MCF 10A (cell line): ENCODE results near the gene ADAMTS16. TPM values are rescaled to one million over a fixed set of nuclear protein-coding genes. Genes with fewer than 3 reads are reported as not detected.
A peak's percentile ranks its signal among the peaks of the same experiment; 100 is the strongest.

Experiments
- BruUV-seq: library from RNA; stranded (reverse); fragments of 400-500 nt; replicated peaks from 2 replicates; lab custom pipeline; 2021; lab: Mats Ljungman, UMichigan
- CTCF ChIA-PET: fragments of 300-600 bp; sonication (Branson Sonifier 250); formaldehyde crosslinking; extraction: SDS; loops from one replicate; lab custom pipeline; 2021; ENCODE audit warnings: antibody characterized with exemption, inconsistent platforms; lab: Yijun Ruan, JAX
- POLR2A ChIA-PET: fragments of 300-600, 350-650 bp; sonication (Branson Sonifier 250); formaldehyde crosslinking; extraction: SDS; loops from one replicate; lab custom pipeline; 2020; ENCODE audit warnings: antibody characterized with exemption, inconsistent platforms; lab: Yijun Ruan, JAX
- DNase-seq: peaks from one replicate; pipeline ENCODE4 v3.0.0-alpha.2; 2018; ENCODE audit not compliant: unreplicated experiment
- H3K27ac Mint-ChIP-seq: one replicate; pipeline ENCODE4 v1.8.0; 2022; ENCODE audit warnings: mild to moderate bottlenecking, low read depth, mixed read lengths; ENCODE audit not compliant: unreplicated experiment
- H3K27me3 Mint-ChIP-seq: one replicate; pipeline ENCODE4 v1.8.0; 2022; ENCODE audit warnings: mixed read lengths; ENCODE audit not compliant: insufficient read depth, unreplicated experiment
- H3K36me3 Mint-ChIP-seq: one replicate; pipeline ENCODE4 v1.8.0; 2022; ENCODE audit warnings: mild to moderate bottlenecking, moderate library complexity, mixed read lengths; ENCODE audit not compliant: insufficient read depth, unreplicated experiment
- H3K4me1 Mint-ChIP-seq: one replicate; pipeline ENCODE4 v1.8.0; 2022; ENCODE audit warnings: mixed read lengths; ENCODE audit not compliant: insufficient read depth, unreplicated experiment
- H3K4me3 Mint-ChIP-seq: one replicate; pipeline ENCODE4 v1.8.0; 2022; ENCODE audit warnings: mild to moderate bottlenecking, moderate library complexity, mixed read lengths; ENCODE audit not compliant: unreplicated experiment
- H3K9me3 Mint-ChIP-seq: one replicate; pipeline ENCODE4 v1.8.0; 2022; ENCODE audit warnings: mixed read lengths; ENCODE audit not compliant: unreplicated experiment
- CTCF ChIP-seq: fragments of 200-600 bp; IDR thresholded peaks from one replicate; pipeline ENCODE4 v1.8.0; 2022; ENCODE audit warnings: antibody characterized with exemption, mild to moderate bottlenecking; ENCODE audit not compliant: unreplicated experiment
- intact Hi-C: fragments of 100-400 bp; cut with micrococcal nuclease; formaldehyde crosslinking; loops from 2 replicates; pipeline ENCODE4 v1.14.1; 2022
- total RNA-seq: library from RNA; stranded (reverse); gene quantifications from 2 replicates; pipeline ENCODE4 v1.2.3, GENCODE V29; 2022

Gene ADAMTS16
- total RNA-seq, 1 experiment from 2014 or later, result not detected

GRCh38 chr5:5350101-5350500, 210.0 kb downstream of the ADAMTS16 start:
- intact Hi-C loops, result no loop called here
- Mint-ChIP-seq H3K27ac (no peak overlapping the region), H3K4me3 (no peak overlapping the region), H3K27me3 (no peaks in the 10 kb centered on the region), H3K9me3 (no peaks in the 10 kb centered on the region), H3K36me3 (no peaks in the 10 kb centered on the region), H3K4me1 (peaks cover 10% of the 10 kb centered on the region)
- TF ChIP-seq CTCF, result no peak
- ChIA-PET CTCF (interaction anchor here (0.8 kb wide), 1 partner anchor 10 kb away, joined by 3 read pairs; no protein-coding TSS in a partner anchor), POLR2A (no interaction called here)
- no TSS peak for BruUV-seq
- peak; percentile 36 for DNase-seq

GRCh38 chr5:5351288-5351979, 211.3 kb downstream of the ADAMTS16 start:
- no TSS peak for BruUV-seq
- no peak for TF ChIP-seq CTCF
- Mint-ChIP-seq H3K27ac (no peak overlapping the region), H3K4me1 (peaks cover 10% of the 10 kb centered on the region), H3K36me3 (no peaks in the 10 kb centered on the region), H3K4me3 (no peak overlapping the region), H3K27me3 (no peaks in the 10 kb centered on the region), H3K9me3 (no peaks in the 10 kb centered on the region)
- intact Hi-C loops, result no loop called here
- peak; percentile 82 for DNase-seq
- ChIA-PET CTCF (no interaction called here), POLR2A (no interaction called here)

GRCh38 chr5:5352675-5353074, 212.5 kb downstream of the ADAMTS16 start:
- H3K27me3 Mint-ChIP-seq, result no peaks in the 10 kb centered on the region
- H3K9me3 Mint-ChIP-seq, result no peaks in the 10 kb centered on the region
- no peak overlapping the region for H3K27ac Mint-ChIP-seq
- CTCF ChIA-PET, result no interaction called here
- TF ChIP-seq CTCF, result no peak
- no peaks in the 10 kb centered on the region for H3K36me3 Mint-ChIP-seq
- DNase-seq, result no peak
- POLR2A ChIA-PET, result no interaction called here
- H3K4me1 Mint-ChIP-seq, result peaks cover 10% of the 10 kb centered on the region
- no peak overlapping the region for H3K4me3 Mint-ChIP-seq
- intact Hi-C loops, result no loop called here
- BruUV-seq, result no TSS peak

GRCh38 chr5:5353681-5354080, 213.6 kb downstream of the ADAMTS16 start:
- H3K27ac Mint-ChIP-seq, result no peak overlapping the region

More at GRCh38 chr5:5353681-5354080, 213.6 kb downstream of the ADAMTS16 start:
- CTCF ChIA-PET, result interaction anchor here (0.5 to 1.1 kb wide), 2 partner anchors 10 to 12 kb away, joined by 3 to 4 read pairs; no protein-coding TSS in a partner anchor
- Mint-ChIP-seq H3K4me3 (no peak overlapping the region), H3K4me1 (peaks cover 10% of the 10 kb centered on the region), H3K9me3 (no peaks in the 10 kb centered on the region), H3K36me3 (no peaks in the 10 kb centered on the region), H3K27me3 (no peaks in the 10 kb centered on the region)
- no TSS peak for BruUV-seq
- intact Hi-C loops, result no loop called here
- DNase-seq, result no peak
- no peak for TF ChIP-seq CTCF
- POLR2A ChIA-PET, result interaction anchor here (0.6 kb wide), 1 partner anchor 476 kb away, joined by 3 read pairs; no protein-coding TSS in a partner anchor
